Forelimb muscle (tissue), 1 donor: Measurements from ENCODE around the gene SZT2. TPM values are rescaled to one million over a fixed set of nuclear protein-coding genes. Genes with fewer than 3 reads are reported as not detected.

ENCODE experiments used
- DNase-seq: peaks from one replicate; pipeline ENCODE4 v3.0.0-alpha.2; 2013; ENCODE audit warnings: low read depth
- polyA plus RNA-seq: library from polyadenylated mRNA; unstranded; fragments of 120-200 nt; gene quantifications from one replicate; pipeline ENCODE4 v1.2.1, GENCODE V29; 2013; ENCODE audit not compliant: insufficient read length

Gene SZT2
- polyA plus RNA-seq, 1 donor: 14.5 TPM

GRCh38 chr1:43422995-43423671 is 33.4 kb downstream of the SZT2 start:
- DNase-seq: no peak

- no peak for DNase-seq
Observed at GRCh38 chr1:43423672-43424550, 34.2 kb downstream of the SZT2 start.

GRCh38 chr1:43425045-43425444 is 35.3 kb downstream of the SZT2 start:
- no peak for DNase-seq

- no peak for DNase-seq
Observed at GRCh38 chr1:43426221-43426620, 36.5 kb downstream of the SZT2 start.

GRCh38 chr1:43427524-43427923 is 37.8 kb downstream of the SZT2 start:
- no peak for DNase-seq

- no peak for DNase-seq
Observed at GRCh38 chr1:43427941-43428340, 38.2 kb downstream of the SZT2 start.

- DNase-seq: no peak
Observed at GRCh38 chr1:43430831-43431230, 41.1 kb downstream of the SZT2 start.

GRCh38 chr1:43431676-43432075 is 42.0 kb downstream of the SZT2 start:
- DNase-seq: no peak

GRCh38 chr1:43432171-43432860 is 42.6 kb downstream of the SZT2 start:
- DNase-seq: no peak

- DNase-seq: no peak
Observed at GRCh38 chr1:43432907-43433306, 43.2 kb downstream of the SZT2 start.

- no peak for DNase-seq
Observed at GRCh38 chr1:43434256-43434655, 44.6 kb downstream of the SZT2 start.

GRCh38 chr1:43435146-43436145 is 45.7 kb downstream of the SZT2 start:
- DNase-seq: peak; percentile 64

GRCh38 chr1:43436371-43436770 is 46.7 kb downstream of the SZT2 start:
- DNase-seq: no peak

GRCh38 chr1:43437031-43437973 is 47.6 kb downstream of the SZT2 start:
- no peak for DNase-seq

GRCh38 chr1:43438006-43438405 is 48.3 kb downstream of the SZT2 start:
- DNase-seq: no peak

GRCh38 chr1:43438576-43438952 is 48.9 kb downstream of the SZT2 start:
- no peak for DNase-seq

- no peak for DNase-seq
Observed at GRCh38 chr1:43438953-43439581, 49.4 kb downstream of the SZT2 start.

- no peak for DNase-seq
Observed at GRCh38 chr1:43439781-43440180, 50.1 kb downstream of the SZT2 start.

- no peak for DNase-seq
Observed at GRCh38 chr1:43440358-43440757, 50.7 kb downstream of the SZT2 start.
